Loucy (cell line): ENCODE measurements around the gene NOS1.

ENCODE experiments used
- H2AFZ ChIP-seq: fragments of 200-600 bp; sonication (generic); 2 replicates; pipeline ENCODE4 v1.6.0; 2016; ENCODE audit warnings: antibody characterized with exemption, mild to moderate bottlenecking, low read length, moderate library complexity
- H3F3A ChIP-seq: fragments of 200-600 bp; 2 replicates; pipeline ENCODE4 v1.6.0; 2016; ENCODE audit warnings: antibody characterized with exemption, low read depth, mild to moderate bottlenecking
- H3K27me3 ChIP-seq: fragments of 200-600 bp; sonication (generic); 2 replicates; pipeline ENCODE4 v1.6.1; 2014; ENCODE audit warnings: low read length, mild to moderate bottlenecking; ENCODE audit not compliant: insufficient read depth, poor library complexity, severe bottlenecking
- H3K36me3 ChIP-seq: fragments of 200-600 bp; sonication (generic); 2 replicates; pipeline ENCODE4 v1.6.1; 2016; ENCODE audit warnings: low read length; ENCODE audit not compliant: insufficient read depth
- H3K4me1 ChIP-seq: fragments of 200-600 bp; sonication (generic); 2 replicates; pipeline ENCODE4 v1.5.1; 2014; ENCODE audit warnings: low read length, mild to moderate bottlenecking; ENCODE audit not compliant: insufficient read depth, poor library complexity, severe bottlenecking
- H3K4me2 ChIP-seq: fragments of 200-600 bp; sonication (generic); 2 replicates; pipeline ENCODE4 v1.6.0; 2014; ENCODE audit warnings: antibody characterized with exemption, low read length, low read depth, mild to moderate bottlenecking; ENCODE audit not compliant: poor library complexity, severe bottlenecking
- H3K4me3 ChIP-seq: fragments of 200-600 bp; sonication (generic); 2 replicates; pipeline ENCODE4 v1.5.1; 2014; ENCODE audit warnings: low read length, mild to moderate bottlenecking, mixed read lengths; ENCODE audit not compliant: poor library complexity, severe bottlenecking
- H3K79me2 ChIP-seq: fragments of 200-600 bp; sonication (generic); 2 replicates; pipeline ENCODE4 v1.6.1; 2014; ENCODE audit warnings: low read length; ENCODE audit not compliant: insufficient read depth
- H3K9ac ChIP-seq: fragments of 200-600 bp; sonication (generic); 2 replicates; pipeline ENCODE4 v1.6.0; 2014; ENCODE audit warnings: mild to moderate bottlenecking, low read depth, low read length, moderate library complexity; ENCODE audit not compliant: poor library complexity, severe bottlenecking
- H3K9me2 ChIP-seq: fragments of 200-600 bp; sonication (generic); replicated peaks from 2 replicates; pipeline ENCODE4 v1.6.1; 2016; ENCODE audit warnings: low read depth, low read length, mixed read lengths
- H3K9me3 ChIP-seq: fragments of 200-600 bp; sonication (generic); 2 replicates; pipeline ENCODE4 v1.6.1; 2014; ENCODE audit warnings: mild to moderate bottlenecking, antibody characterized with exemption, low read length, low read depth; ENCODE audit not compliant: insufficient read depth
- H4K20me1 ChIP-seq: fragments of 200-600 bp; sonication (generic); 2 replicates; pipeline ENCODE4 v1.6.0; 2014; ENCODE audit warnings: antibody characterized with exemption, low read length, mild to moderate bottlenecking; ENCODE audit not compliant: insufficient read depth, poor library complexity, severe bottlenecking
- EZH2phosphoT487 ChIP-seq: fragments of 200-600 bp; IDR thresholded peaks from 2 replicates; pipeline ENCODE4 v1.6.1; 2018; ENCODE audit warnings: antibody characterized with exemption, mild to moderate bottlenecking, moderate library complexity, borderline replicate concordance
- TF ChIP-seq, protein P1 (sequence below): fragments of 200-600 bp; sonication (generic); conservative IDR thresholded peaks from 2 replicates; pipeline ENCODE4 v1.5.1; 2014; ENCODE audit warnings: mild to moderate bottlenecking, antibody characterized with exemption, low read length

NOS1 gene

DNA sequence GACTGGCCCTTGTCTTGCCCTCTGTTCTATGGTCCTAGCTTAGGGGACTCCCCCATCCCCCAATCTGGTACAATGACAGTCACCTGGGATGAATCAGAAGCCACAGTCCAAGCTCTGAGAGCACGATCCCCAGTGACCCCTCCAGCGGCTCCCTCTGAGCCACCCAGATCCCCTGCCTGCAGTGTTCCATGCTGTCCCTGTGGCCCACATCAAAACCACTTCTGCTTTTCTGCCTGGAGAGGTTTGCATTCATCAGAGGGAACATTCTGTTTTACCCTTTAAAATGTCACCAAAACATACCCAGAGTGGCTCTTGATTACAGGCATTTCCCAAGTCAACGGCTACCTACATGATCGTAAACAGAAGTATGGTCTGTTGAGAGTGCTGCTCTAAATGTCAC is 47.5 kb downstream of the NOS1 start:
- H3K9me3 ChIP-seq = no peaks in the 10 kb centered on the region
- H3K9me2 ChIP-seq = no peaks in the 10 kb centered on the region
- no peaks in the 10 kb centered on the region for H4K20me1 ChIP-seq
- H3K27me3 ChIP-seq = no peaks in the 10 kb centered on the region
- H3K4me1 ChIP-seq = no peaks in the 10 kb centered on the region
- no peak overlapping the region for H3K4me2 ChIP-seq
- no peaks in the 10 kb centered on the region for H3F3A ChIP-seq
- no peaks in the 10 kb centered on the region for H3K36me3 ChIP-seq
- H3K9ac ChIP-seq = no peak overlapping the region
- H3K79me2 ChIP-seq = no peaks in the 10 kb centered on the region
- H3K4me3 ChIP-seq = no peak overlapping the region
- TF ChIP-seq, protein P1, sequence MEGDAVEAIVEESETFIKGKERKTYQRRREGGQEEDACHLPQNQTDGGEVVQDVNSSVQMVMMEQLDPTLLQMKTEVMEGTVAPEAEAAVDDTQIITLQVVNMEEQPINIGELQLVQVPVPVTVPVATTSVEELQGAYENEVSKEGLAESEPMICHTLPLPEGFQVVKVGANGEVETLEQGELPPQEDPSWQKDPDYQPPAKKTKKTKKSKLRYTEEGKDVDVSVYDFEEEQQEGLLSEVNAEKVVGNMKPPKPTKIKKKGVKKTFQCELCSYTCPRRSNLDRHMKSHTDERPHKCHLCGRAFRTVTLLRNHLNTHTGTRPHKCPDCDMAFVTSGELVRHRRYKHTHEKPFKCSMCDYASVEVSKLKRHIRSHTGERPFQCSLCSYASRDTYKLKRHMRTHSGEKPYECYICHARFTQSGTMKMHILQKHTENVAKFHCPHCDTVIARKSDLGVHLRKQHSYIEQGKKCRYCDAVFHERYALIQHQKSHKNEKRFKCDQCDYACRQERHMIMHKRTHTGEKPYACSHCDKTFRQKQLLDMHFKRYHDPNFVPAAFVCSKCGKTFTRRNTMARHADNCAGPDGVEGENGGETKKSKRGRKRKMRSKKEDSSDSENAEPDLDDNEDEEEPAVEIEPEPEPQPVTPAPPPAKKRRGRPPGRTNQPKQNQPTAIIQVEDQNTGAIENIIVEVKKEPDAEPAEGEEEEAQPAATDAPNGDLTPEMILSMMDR = no peak
- no peak for TF ChIP-seq EZH2phosphoT487
- no peak overlapping the region for H2AFZ ChIP-seq

DNA sequence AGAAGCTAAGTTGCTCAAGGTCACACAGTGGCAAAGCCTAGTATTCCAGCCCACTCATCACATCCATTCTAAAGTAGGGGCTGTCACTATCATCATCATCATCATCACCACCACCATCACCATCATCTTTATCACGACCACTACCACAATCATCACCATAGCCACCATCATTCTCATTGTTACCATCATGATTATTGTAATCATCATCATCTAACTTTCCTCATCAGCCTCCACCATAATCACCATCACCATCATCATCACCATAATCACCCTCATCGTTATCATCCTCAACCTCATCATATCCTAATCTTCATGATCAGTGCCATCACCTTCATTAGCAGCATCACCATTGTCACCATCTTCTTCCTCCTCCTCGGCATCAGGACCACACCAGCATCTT is 48.7 kb downstream of the NOS1 start:
- H4K20me1 ChIP-seq = no peaks in the 10 kb centered on the region
- H3K4me2 ChIP-seq = no peak overlapping the region
- no peaks in the 10 kb centered on the region for H3K9me3 ChIP-seq
- H2AFZ ChIP-seq = no peak overlapping the region
- H3K79me2 ChIP-seq = no peaks in the 10 kb centered on the region
- H3K27me3 ChIP-seq = no peaks in the 10 kb centered on the region
- H3K4me3 ChIP-seq = no peak overlapping the region
- no peaks in the 10 kb centered on the region for H3F3A ChIP-seq
- no peaks in the 10 kb centered on the region for H3K36me3 ChIP-seq
- H3K9me2 ChIP-seq = no peaks in the 10 kb centered on the region
- TF ChIP-seq EZH2phosphoT487 = no peak
- TF ChIP-seq, protein P1 = no peak
- H3K9ac ChIP-seq = no peak overlapping the region
- no peaks in the 10 kb centered on the region for H3K4me1 ChIP-seq

DNA sequence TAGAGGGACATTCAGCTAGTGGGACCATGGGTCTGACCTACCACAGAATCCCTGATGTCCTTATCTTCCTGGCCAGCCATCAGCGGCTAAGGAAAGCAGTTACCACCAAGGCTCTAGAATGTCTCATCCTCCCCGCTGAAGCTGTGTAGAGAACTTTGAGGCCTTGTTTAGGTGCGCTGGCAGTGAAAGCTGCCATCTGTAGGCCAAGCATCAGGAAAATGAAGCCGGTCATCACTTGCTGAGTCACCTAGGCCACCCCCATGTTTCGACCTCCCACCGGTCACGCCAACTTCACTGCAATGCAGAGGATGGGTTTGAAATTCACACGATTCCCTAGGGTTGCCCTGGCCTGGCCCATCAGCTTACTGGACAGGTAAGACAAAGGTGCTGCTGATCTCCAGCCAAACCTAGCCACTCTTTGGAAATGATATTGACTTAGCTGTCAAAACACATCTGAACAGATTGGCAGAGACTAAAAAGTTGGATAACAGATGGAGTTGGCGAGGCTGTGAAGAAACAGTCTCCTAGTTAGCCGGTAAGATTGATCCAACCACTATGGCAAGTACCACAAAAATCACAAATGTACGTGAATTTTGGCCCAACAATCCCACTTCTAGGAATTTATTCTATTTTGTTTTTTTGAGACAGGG is 52.0 kb downstream of the NOS1 start:
- no peak overlapping the region for H3K4me3 ChIP-seq
- no peaks in the 10 kb centered on the region for H3K9me2 ChIP-seq
- H2AFZ ChIP-seq = no peak overlapping the region
- no peak for TF ChIP-seq EZH2phosphoT487
- H3K27me3 ChIP-seq = no peaks in the 10 kb centered on the region
- H4K20me1 ChIP-seq = no peaks in the 10 kb centered on the region
- H3K79me2 ChIP-seq = no peaks in the 10 kb centered on the region
- no peak overlapping the region for H3K9ac ChIP-seq
- no peaks in the 10 kb centered on the region for H3K36me3 ChIP-seq
- no peak overlapping the region for H3K4me2 ChIP-seq
- H3F3A ChIP-seq = no peaks in the 10 kb centered on the region
- no peaks in the 10 kb centered on the region for H3K4me1 ChIP-seq
- no peaks in the 10 kb centered on the region for H3K9me3 ChIP-seq

DNA sequence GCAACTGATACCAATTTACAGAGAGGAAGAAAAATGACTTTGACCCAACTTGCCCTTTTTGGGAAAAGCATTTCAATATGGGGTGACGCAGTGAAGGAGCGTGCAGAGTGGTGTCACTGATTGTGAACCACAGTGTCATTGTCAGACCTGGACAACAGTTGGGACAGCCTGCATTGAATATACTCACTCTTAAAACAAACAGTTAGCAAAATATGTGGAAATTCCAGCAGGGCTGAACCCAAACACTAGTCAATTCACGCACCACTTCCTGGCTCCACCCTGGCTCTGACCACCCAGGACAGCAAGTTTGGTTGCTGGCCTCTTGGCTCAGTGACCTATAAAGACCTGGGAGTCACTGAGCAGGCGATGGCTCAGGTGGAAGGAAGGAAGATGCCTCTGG is 61.3 kb downstream of the NOS1 start:
- H3K9me2 ChIP-seq = no peaks in the 10 kb centered on the region
- H3K9me3 ChIP-seq = no peaks in the 10 kb centered on the region
- H3K4me1 ChIP-seq = no peaks in the 10 kb centered on the region
- no peaks in the 10 kb centered on the region for H3K79me2 ChIP-seq
- no peak overlapping the region for H3K9ac ChIP-seq
- H3K27me3 ChIP-seq = no peaks in the 10 kb centered on the region
- H3K4me2 ChIP-seq = no peak overlapping the region
- no peaks in the 10 kb centered on the region for H4K20me1 ChIP-seq
- TF ChIP-seq, protein P1 = no peak
- no peak for TF ChIP-seq EZH2phosphoT487
- H3K4me3 ChIP-seq = no peak overlapping the region
- no peaks in the 10 kb centered on the region for H3K36me3 ChIP-seq
- no peak overlapping the region for H2AFZ ChIP-seq
- no peaks in the 10 kb centered on the region for H3F3A ChIP-seq
